ENCODE results near the gene RALGPS1.

RALGPS1 gene

DNA sequence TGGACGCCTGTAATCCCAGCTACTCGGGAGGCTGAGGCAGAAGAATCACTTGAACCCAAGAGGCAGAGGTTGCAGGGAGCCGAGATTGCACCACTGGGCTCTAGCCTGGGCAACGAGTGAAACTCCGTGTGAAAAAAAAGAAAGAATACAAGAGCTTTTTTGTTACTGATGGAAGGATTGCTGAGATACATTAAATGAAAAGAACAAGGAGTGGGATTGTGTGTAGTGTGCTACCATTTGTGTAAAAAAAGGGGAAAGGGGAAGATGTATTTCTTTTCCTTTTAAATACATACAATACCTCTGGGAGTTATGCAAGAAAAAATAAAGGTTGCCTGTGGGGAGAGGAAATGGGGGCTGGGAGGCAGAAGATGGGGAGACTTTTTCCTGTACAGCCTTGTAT lies 335.3 kb downstream of the RALGPS1 start:
- intact Hi-C loops (cut with DNase I), result no loop called here
- no peak for DNase-seq

DNA sequence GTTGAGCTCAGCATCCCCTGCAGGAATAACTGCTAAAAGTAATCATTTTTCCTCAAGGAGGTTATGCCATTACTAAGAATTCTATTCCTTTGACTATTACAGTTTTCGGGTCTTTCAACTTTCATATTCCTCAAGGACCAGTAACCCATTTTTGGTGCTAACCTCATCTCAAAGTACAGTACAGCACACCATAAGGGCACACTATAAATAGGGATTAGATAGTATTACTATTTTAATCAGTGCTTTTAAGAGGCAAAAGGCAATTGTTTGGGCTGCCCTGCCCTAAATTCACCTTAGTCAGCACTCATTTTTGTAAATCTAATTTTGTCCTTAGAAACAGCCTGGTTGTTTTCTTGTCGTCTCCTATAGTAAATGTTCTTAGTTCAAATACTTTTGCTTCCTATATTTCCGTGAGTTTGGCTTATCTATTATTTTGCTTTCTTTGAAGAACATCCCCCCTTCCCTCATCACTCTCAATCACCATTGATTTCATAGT lies 336.4 kb downstream of the RALGPS1 start:
- DNase-seq, result no peak
- intact Hi-C loops (cut with DNase I), result no loop called here

DNA sequence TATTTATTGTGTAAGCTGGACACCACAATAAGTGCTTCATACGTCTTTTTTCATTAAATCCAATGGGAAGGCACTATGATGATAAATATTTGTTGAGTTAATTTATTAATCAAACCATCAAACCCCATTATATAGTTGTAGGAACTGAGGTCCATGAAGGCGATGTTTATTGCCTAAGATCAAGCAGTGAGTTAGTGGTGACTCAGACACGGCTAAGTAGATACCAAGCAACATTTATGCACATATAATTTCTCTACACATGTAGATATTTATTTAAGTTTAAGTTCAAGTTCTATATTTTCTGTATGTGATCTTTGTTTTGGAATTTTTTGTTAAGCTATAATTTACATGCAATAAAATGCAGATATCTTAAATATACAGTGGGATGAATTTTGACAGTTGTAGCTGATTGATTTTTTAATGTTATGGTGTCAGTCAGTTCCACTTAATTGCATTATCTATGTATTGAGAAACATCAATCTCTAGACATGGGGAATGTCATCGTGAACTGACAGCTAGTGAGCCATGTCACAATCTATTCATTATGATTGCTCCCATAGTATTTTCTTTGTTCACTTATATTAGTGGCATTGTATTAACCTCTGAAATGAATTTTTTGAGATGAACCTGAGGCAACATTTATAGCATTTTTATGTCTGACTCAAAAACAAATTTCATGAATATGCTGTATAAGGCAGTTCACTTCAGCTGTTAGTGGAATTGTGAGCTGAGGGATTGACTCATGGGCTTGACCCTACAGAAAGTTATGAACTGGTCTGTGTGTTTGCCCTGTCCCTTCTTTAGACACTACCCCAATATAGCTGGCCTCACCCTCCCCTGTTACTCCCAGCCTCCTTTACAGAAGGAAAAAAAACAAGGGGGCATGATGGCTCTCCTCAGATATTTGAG lies 338.1 kb downstream of the RALGPS1 start:
- DNase-seq, result no peak
- intact Hi-C loops (cut with DNase I), result no loop called here

DNA sequence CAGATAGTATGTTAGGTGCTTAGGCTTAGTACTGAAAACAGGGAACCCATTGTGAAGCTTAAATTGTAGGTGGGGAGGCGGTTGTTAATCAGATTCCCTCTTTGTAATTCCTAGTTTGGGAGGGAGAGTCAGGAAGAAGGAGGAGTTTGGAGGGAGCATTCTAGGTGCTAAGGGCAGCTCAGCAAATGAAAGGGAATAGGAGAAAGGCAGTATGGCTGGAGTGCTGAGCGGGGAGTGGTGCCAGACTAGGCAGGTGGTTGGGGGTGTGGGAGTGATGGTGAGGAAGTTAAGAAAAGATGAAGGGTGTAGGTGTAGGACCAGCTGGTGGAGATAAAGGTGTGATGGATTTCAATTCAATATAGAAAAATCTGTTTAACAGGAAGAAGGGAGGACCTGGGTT lies 338.9 kb downstream of the RALGPS1 start:
- no peak for DNase-seq
- intact Hi-C loops (cut with DNase I), result no loop called here

DNA sequence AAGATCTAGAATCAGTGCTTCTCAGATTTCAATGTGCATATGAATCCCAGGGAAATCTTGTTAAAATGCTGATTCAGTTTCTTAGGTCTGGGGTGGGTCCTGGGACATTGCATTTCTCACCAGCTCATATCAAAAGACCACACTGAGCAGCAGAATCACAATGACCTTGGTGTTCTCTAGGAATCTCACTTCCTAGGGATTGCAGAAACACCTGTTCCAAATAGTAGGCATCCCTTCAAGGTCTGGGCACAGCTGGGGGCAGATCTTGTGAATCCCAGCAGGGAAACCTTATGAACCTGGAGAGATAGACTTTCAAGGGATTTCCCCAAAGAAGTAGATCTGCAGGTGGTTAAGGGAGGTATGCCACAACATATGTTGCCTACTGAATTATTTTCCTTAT lies 341.1 kb downstream of the RALGPS1 start:
- intact Hi-C loops (cut with DNase I), result no loop called here

DNA sequence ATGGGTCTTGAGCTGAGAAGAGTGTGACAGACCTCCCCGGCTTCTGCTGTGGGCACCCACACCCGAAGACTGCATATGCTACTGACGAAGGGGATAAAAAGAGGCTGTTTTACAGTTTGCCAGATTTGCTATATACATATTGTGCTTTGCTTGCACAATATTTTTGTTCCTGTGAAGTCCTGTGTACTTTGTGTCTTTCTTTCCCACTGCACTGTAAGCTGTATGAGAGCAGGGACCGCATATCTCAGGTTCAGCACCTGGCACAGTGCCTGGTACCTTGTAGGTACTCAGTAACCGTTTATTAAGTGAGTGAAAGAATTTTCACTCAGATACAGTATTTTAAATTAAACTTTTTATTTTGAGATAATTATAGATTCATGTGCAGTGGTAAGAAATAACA lies 341.7 kb downstream of the RALGPS1 start:
- intact Hi-C loops (cut with DNase I), result no loop called here
- DNase-seq, result no peak

More for the DNA sequence above, 341.1 kb downstream of the RALGPS1 start:
- no peak for DNase-seq

DNA sequence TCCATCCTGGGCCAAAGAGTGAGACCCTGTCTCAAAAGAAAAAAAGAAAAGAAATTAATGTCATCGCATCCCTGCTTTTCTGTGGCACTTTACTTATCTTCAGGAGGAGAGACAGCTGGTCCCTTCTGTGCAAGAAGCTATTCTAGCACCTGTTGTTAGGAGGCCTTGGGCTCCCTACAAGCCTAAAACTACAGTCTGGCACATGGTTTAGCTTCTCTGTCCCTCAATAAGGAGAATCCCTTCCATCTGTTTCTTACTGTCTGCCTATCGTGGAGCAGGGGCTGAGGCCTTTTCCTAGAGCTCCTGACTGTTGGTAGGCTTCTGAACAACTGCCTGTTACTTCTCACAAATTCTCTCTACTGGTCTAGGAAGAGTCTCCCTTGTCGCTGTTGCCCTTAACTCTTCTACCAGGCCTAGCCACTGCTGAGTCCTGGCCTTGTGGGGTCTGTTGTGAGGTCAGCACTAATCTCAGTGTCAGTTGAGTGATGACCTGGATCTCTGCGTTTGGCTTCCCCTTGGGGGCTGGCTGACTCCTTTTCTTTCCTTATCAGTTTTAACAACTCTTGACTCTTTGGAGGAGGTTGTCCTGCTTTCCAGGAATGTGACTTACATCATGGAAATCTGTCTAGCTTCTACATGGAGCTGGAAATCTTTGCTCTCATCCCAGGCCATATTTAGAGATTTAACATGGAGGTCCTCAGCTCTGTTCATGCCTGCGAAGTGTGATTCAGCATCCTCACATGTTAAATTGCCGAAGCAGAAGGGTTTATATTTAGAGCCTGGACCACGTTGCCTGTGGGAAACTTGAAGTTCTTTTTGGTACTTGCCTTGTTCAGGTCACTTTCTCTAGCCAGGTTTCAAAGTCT lies 344.3 kb downstream of the RALGPS1 start:
- DNase-seq, result no peak
- intact Hi-C loops (cut with DNase I), result no loop called here

DNA sequence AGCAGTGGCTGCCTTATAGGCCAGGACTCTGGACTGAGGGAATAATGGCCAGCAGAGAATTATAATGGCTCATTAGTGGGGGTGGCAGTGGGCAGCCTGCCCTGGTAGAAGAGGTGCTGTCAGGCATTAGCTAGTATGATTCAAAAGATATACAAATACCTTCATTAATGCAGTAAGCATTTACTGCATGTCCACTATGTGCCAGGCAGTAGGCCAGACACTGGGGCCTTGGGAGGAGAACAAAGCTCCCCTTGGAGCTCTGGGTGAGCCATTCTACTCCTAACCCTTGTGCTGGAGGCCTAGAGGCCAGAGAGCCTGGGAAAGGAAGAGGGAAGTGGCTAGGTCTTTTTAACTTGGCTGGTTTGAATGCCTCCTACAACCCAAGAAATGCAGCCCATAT lies 348.0 kb downstream of the RALGPS1 start:
- intact Hi-C loops (cut with DNase I), result no loop called here
- DNase-seq, result peak in 25 of 42 donors; percentile 19 to 78 (median 49)

DNA sequence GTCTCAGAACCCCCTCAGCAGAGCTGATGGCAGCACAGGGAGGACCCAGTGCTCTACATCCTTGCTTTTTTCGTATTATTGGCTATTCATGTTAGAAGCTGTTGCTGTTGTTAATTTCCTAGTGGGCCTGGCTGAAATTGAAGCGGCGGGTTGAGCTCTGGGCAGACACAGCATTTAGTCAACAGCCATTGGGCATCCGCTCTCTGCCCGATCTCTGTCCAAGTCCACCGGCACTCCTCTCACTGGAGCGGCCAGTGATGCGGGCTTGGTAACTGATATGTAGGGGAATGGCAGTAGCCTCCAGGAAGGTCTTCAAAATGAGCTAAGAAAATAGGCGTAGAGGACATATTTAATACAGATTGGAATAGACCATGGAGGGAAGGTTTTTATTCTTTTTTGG lies 348.7 kb downstream of the RALGPS1 start:
- peak in 25 of 42 donors; percentile 13 to 64 (median 37) for DNase-seq
- intact Hi-C loops (cut with DNase I), result no loop called here

DNA sequence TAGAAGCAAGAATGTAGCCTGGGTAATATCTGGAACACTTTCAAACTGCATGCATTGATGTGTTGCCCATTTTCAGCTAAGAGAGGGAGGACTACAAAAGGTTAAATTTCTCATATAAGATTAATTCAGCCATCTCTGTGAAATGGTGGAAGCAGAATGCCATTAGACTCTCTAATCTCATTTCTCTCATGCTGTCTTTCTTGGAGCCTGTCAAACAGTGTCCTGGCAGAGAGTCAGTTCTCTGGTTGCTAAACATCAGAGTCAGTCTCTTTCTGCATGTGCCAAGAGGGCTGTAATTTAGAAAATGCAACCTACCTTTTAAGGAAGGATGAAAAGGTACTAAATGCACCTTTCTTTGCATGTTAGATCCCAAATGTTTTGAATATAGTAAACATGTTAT lies 349.1 kb downstream of the RALGPS1 start:
- DNase-seq, result peak in 8 of 42 donors; percentile 22 to 59 (median 42)
- intact Hi-C loops (cut with DNase I), result no loop called here

DNA sequence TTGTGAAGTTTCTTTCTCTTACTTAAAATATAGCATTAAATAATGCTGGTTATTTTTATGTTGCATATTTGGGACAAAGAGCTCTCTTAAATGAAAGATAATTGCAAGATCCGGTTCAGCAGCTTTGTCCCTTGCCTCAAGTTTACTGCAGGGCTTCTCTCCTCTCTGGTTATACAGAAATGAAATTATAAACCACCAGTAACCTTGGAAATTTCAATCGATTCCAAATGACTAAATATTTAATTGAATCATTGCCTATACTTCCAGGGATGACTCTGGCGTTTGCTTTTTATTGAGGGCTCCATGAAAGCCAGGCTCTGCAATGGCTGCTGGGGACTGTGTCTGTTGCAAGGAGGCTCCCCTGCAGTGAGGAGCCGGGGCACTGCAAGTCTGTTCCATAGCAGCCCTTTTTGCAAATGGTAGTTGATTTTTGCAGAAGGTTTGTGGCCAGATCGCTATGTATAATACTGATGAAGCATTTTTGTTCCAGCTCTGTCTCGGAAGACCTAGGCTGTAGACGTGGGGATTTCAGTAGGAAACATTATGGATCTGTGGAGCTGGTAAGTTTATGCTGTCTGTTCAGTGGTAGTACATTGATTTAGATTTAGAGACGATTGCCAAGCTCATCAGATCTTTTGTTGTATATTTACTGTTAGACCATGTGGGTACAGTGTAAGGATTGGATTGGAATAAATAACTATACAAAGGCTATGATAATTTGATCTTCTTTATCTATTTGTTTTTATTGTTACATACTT lies 350.1 kb downstream of the RALGPS1 start, which contains the start of gene GARNL3:
TSS of gene GARNL3 (plus strand) at position 313 of the 758 bp plus-strand sequence. CDS start at position 417, 104 bp downstream.
- peak in 17 of 42 donors; percentile 14 to 71 (median 36) for DNase-seq
- intact Hi-C loops (cut with DNase I), result no loop called here

DNA sequence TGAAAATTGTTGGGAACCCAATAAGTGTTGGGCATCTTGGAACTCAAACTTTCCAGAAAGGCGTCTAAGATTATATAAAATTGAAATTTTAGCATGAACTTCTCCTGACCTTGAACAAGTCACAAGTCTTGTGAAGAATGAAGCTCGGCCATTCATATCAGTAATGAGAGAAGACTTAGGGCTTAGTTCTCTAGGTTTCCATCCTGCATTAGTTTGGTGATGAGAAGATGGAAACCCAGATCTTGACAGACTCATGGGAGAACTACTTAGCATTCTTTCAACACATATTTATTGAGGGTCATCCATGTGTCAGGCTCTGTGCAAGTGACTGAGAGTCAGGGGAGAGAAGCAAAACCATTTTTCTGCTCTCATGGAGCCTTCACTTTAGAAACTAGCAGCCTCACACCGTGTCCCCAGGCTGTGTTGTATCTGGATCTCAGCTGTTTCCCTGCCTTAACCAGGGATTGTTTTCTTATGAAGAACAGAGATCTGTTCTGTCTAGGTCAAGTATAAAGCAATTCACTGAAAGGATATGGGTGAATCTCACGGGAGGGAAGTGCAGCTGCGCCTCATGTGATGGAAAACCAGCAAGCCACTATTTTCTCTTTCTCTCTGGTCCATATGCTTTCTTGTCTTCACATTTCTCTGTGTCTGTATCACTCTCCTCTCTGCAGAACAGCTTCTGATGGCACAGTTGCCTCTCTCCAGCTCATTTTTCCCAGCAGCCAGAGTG lies 353.4 kb downstream of the RALGPS1 start:
- peak in 5 of 42 donors; percentile 19 to 50 (median 30) for DNase-seq
- intact Hi-C loops (cut with DNase I), result no loop called here

DNA sequence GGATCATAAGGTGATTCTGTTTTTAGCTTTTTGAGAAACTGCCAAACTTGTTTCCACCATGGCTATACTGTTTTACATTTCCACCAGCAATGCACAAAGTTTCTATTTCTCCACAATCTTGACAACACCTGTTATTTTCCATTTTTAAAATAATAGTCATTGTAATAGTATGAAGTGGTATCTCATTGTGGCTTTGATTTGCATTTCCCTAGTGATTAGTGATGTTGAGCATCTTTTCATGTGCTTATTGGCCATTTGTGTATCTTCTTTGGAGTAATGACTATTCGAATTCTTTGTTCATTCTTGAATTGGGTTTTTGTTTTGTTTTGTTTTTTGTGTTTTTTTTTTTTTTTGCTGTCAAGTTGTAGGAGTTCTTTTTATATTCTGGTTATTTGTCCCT lies 354.9 kb downstream of the RALGPS1 start:
- no peak for DNase-seq
- intact Hi-C loops (cut with DNase I), result no loop called here
